Urinary bladder (tissue), 4 donors: ENCODE data around the gene LINC00237. TPM values are rescaled to one million over a fixed set of nuclear protein-coding genes. Genes with fewer than 3 reads are reported as not detected.

Experiments
- DNase-seq: peaks from one replicate; pipeline ENCODE4 v3.0.0-alpha.2; 2015; ENCODE audit errors: extremely low spot score
- H3K27ac ChIP-seq: one replicate; pipeline ENCODE4 v1.5.1; 2013; ENCODE audit warnings: low read depth, mild to moderate bottlenecking, moderate library complexity
- H3K36me3 ChIP-seq: one replicate; pipeline ENCODE4 v1.6.1; 2013; ENCODE audit warnings: mild to moderate bottlenecking, moderate library complexity; ENCODE audit not compliant: insufficient read depth
- H3K4me1 ChIP-seq: one replicate; pipeline ENCODE4 v1.6.1; 2013; ENCODE audit warnings: mild to moderate bottlenecking, moderate library complexity; ENCODE audit not compliant: insufficient read depth
- H3K4me3 ChIP-seq: one replicate; pipeline ENCODE4 v1.5.1; 2013; ENCODE audit warnings: low read depth, low read length
- WGBS: extraction: QIAGEN DNeasy Blood & Tissue Kit; methylation state at CpG from one replicate; pipeline ENCODE4 v1.1.7; 2013; 5-methylcytosine and 5-hydroxymethylcytosine counted together
- polyA plus RNA-seq: library from polyadenylated mRNA; stranded (reverse); fragments of 200-250 nt; gene quantifications from one replicate; pipeline ENCODE4 v1.2.3, GENCODE V29; 2013
- total RNA-seq: library from RNA; depleted of rRNA; stranded (reverse); fragments of >200 nt; gene quantifications from one replicate; pipeline ENCODE4 v1.2.3, GENCODE V29; 2014
- donor health status: healthy with polysubstance abuse.
- donor health status: healthy.

Gene LINC00237
- total and polyA plus RNA-seq, 2 donors: not detected

GRCh38 chr20:21099751-21100577 lies 6.2 kb downstream of the LINC00237 start:
- Histone ChIP-seq H3K4me3 (peak overlapping the region; percentile 33), H3K36me3 (no peaks in the 10 kb centered on the region), H3K4me1 (peaks cover 3% of the 10 kb centered on the region), H3K27ac (no peak overlapping the region)
- no peak for DNase-seq
- WGBS: 4% methylated on average over 46 of the region's 46 CpGs

- peaks cover 2% of the 10 kb centered on the region for H3K4me1 ChIP-seq
- no peak overlapping the region for H3K27ac ChIP-seq
- WGBS: 39% methylated on average over 10 of the region's 10 CpGs
- no peaks in the 10 kb centered on the region for H3K36me3 ChIP-seq
- no peak overlapping the region for H3K4me3 ChIP-seq
- no peak for DNase-seq
These were observed 9.7 kb downstream of the LINC00237 start for GRCh38 chr20:21096321-21097043.

DNA sequence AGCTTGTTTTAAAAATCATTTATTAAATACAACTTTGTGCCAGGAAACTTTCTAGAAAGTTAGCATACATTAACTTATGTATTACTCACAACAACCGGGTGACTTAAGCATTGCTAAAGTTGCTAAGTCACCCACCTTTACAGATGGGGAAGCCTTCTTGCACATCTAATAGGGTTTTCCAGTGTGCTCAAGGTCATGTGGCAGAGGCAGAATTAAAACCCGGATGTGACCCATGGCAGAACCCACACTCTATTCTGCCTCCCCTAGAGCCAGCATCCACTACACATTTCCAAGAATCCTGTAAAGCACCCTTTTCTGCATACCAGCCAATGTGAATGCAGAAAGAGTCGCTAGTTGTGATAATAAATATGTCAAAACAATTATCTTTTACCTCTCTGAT lies 13.4 kb downstream of the LINC00237 start:
- no peaks in the 10 kb centered on the region for H3K4me1 ChIP-seq
- no peak for DNase-seq
- WGBS: 71% methylated on average over 3 of the region's 3 CpGs
- no peak overlapping the region for H3K4me3 ChIP-seq
- no peak overlapping the region for H3K27ac ChIP-seq
- no peaks in the 10 kb centered on the region for H3K36me3 ChIP-seq

DNA sequence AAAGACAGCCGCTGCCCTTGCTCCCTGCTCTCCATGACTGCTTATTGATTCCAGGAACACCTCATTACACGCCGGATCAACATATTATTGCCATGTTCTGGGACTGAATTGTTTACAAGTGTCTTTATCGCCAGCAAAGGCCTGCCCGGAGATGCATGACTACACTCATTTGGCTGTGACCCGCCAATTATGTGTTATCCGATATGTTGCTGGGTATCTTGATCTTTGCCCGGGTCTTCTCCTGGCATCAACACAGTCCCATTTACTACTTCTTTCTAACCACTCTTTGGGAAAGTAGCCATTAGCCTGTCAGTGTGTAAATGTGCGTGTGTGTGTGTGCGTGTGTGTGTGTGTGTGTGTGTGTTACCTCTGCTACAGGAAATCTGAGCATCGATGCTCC lies 15.4 kb downstream of the LINC00237 start:
- Histone ChIP-seq H3K4me3 (no peak overlapping the region), H3K36me3 (no peaks in the 10 kb centered on the region), H3K4me1 (no peaks in the 10 kb centered on the region), H3K27ac (no peak overlapping the region)
- no peak for DNase-seq
- WGBS: 58% methylated on average over 11 of the region's 11 CpGs

GRCh38 chr20:21090111-21090618 lies 16.0 kb downstream of the LINC00237 start:
- Histone ChIP-seq H3K36me3 (no peaks in the 10 kb centered on the region), H3K4me3 (no peak overlapping the region), H3K27ac (no peak overlapping the region), H3K4me1 (no peaks in the 10 kb centered on the region)
- no peak for DNase-seq
- WGBS: 35% methylated on average over 14 of the region's 14 CpGs

DNA sequence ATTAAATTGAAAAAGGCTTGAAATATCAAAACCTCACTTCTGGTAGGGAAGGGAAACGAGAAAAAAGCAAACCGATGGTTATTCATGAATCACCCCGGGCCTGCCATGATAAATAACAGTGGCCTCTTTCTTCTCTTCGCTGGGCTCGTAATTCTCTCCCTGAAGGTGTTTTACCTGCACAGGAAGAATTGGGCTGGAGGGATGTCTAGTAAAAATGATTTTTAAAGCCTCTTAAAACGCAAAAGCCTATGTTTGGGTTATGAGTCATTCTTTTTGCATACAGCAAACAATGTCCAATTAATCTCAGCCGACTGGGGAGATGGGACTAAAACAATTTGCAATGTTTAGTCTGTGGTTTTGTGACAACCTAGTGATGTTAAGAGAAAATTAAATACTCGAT lies 16.8 kb downstream of the LINC00237 start:
- Histone ChIP-seq H3K36me3 (no peaks in the 10 kb centered on the region), H3K27ac (no peak overlapping the region), H3K4me3 (no peak overlapping the region), H3K4me1 (no peaks in the 10 kb centered on the region)
- no peak for DNase-seq
- 41% methylated on average over 8 of the region's 8 CpGs for WGBS

GRCh38 chr20:21087862-21088540 lies 18.2 kb downstream of the LINC00237 start:
- no peaks in the 10 kb centered on the region for H3K36me3 ChIP-seq
- no peak overlapping the region for H3K4me3 ChIP-seq
- no peaks in the 10 kb centered on the region for H3K4me1 ChIP-seq
- no peak overlapping the region for H3K27ac ChIP-seq
- WGBS: 83% methylated on average over 9 of the region's 9 CpGs
- DNase-seq: no peak

DNA sequence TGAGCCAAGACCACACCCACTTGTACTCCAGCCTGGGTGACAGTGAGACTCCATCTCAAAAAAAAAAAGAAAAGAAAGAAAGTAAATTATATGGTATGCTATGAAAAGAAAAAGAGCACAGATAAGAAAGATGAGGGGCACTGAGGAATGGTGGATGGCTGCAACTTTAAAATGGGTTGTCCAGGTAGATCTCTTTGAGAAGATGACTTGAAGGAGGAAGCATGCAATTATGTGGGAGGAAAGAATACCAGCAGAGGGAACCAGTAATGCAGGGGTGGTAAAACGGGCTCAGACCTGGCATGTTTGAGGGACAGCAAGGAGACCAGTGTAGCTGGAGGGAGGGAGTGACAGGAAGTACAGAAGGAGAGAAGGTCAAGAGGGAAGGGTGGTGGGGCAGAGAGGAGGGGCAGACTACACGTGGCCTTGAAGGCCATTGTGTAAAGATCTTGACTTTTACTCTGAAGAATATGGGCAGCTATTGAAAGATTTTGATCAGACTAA lies 22.3 kb downstream of the LINC00237 start:
- no peak overlapping the region for H3K4me3 ChIP-seq
- no peaks in the 10 kb centered on the region for H3K4me1 ChIP-seq
- H3K36me3 ChIP-seq: no peaks in the 10 kb centered on the region
- DNase-seq: no peak
- 33% methylated on average over 2 of the region's 2 CpGs for WGBS
- no peak overlapping the region for H3K27ac ChIP-seq

GRCh38 chr20:21082584-21082983 lies 23.6 kb downstream of the LINC00237 start:
- no peaks in the 10 kb centered on the region for H3K36me3 ChIP-seq
- H3K4me1 ChIP-seq: no peaks in the 10 kb centered on the region
- DNase-seq: no peak
- H3K4me3 ChIP-seq: no peak overlapping the region
- H3K27ac ChIP-seq: no peak overlapping the region
- 61% methylated on average over 2 of the region's 2 CpGs for WGBS

DNA sequence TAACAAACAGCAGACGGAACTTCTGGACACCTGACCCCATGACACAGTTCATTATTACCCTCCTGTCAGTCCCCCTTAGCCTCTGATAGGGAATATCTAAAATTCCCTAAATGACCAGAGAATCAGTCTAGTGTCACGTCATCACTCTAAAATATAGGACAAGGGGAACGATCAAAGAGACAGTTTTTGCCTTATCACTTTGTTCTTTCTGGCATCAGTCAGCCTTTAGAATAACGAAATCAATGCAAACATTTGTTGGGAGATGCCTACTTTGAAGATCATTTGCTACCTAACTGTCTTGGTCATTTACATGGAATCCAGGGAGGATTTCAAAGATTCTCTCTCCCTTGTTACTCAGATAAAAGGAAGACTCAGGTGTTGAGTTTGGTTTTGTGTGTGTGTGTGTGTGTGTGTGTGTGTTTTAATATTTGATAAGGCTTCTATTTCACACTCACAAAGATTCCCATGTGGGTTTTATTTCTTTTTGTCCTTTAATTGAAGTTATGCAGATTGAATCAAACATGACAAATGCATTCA lies 28.3 kb downstream of the LINC00237 start:
- no peak for DNase-seq
- Histone ChIP-seq H3K4me1 (no peaks in the 10 kb centered on the region), H3K27ac (no peak overlapping the region), H3K36me3 (no peaks in the 10 kb centered on the region), H3K4me3 (no peak overlapping the region)
- 49% methylated on average over 4 of the region's 4 CpGs for WGBS

- WGBS: 74% methylated on average over 3 of the region's 3 CpGs
- Histone ChIP-seq H3K4me3 (no peak overlapping the region), H3K36me3 (no peaks in the 10 kb centered on the region), H3K27ac (no peak overlapping the region), H3K4me1 (no peaks in the 10 kb centered on the region)
- no peak for DNase-seq
These were observed 30.1 kb downstream of the LINC00237 start for GRCh38 chr20:21076073-21076472.

DNA sequence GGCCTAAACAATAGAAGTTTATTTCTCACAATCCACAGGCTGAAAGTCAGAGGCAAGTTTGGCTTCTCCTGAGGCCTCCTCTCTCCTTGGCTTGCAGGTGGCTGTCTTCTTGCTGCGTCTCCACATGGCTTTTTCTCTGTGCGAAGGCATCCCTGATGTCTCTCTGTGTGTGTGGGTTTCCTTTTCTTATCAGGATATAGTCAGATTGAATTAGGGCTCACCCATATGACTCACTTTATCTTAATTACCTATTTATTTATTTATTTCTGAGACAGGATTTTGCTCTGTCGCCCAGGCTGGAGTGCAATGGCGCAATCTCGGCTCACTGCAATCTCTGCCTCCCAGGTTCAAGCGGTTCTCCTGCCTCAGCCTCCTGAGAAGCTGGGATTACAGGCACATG lies 30.7 kb downstream of the LINC00237 start:
- DNase-seq: no peak
- no peak overlapping the region for H3K4me3 ChIP-seq
- H3K27ac ChIP-seq: no peak overlapping the region

DNA sequence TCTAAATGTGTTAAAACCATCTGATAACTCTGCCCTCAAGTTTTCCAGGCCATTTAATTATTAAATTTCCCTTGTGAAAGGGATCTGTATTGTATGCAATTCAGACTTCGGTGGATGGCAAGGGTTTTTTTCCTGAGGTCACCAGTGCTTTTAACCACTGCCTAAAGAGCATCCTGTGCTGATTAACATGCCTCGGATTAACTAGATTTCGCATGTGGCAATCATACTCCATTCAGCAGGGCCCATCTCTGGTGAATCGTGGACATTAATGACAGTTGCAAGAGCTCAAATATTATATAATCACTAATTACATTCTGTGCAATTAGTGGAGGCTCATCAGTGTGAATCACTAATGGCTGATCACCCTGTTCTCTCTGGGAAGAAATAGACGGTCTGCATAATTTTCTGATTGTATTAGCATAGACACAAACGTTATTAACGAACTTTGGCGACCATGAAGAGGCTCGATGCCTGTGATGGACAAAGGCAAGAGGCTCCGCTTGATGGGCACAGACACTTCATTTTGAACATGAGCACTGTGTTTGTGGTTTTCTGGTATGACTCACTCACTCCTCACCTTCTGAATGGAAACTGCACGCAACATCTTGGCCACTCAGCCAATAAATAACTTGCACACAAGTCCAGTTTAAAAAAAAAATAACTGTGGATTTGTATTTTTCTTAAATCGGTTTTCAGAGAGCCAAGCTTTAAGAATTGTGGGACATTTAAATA lies 31.4 kb downstream of the LINC00237 start:
- DNase-seq: no peak
- Histone ChIP-seq H3K27ac (no peak overlapping the region), H3K4me3 (no peak overlapping the region), H3K4me1 (no peaks in the 10 kb centered on the region), H3K36me3 (no peaks in the 10 kb centered on the region)
- WGBS: 79% methylated on average over 12 of the region's 12 CpGs

More for the DNA sequence above, 30.7 kb downstream of the LINC00237 start:
- Histone ChIP-seq H3K4me1 (no peaks in the 10 kb centered on the region), H3K36me3 (no peaks in the 10 kb centered on the region)
- 83% methylated on average over 6 of the region's 6 CpGs for WGBS
